GM23338 (cell line): ENCODE results near the gene ECD. TPM values are rescaled to one million over a fixed set of nuclear protein-coding genes. Genes with fewer than 3 reads are reported as not detected.

Experiments
- ATAC-seq: fragments of 200-7000 bp; cut with Tn5 transposase; 3 replicates; pipeline ENCODE4 v1.9.1; 2020
- DNase-seq: peaks from one replicate; pipeline ENCODE4 v3.0.0-alpha.2; 2015; ENCODE audit warnings: low spot score
- H2AFZ ChIP-seq: fragments of 200-600 bp; sonication (generic); 2 replicates; pipeline ENCODE4 v1.8.0; 2016; ENCODE audit warnings: antibody characterized with exemption, mild to moderate bottlenecking, moderate library complexity
- H3F3A ChIP-seq: fragments of 200-600 bp; sonication (generic); replicated peaks from 2 replicates; pipeline ENCODE4 v1.8.0; 2017; ENCODE audit warnings: antibody characterized with exemption, mixed run types, low read depth
- H3K27ac ChIP-seq: fragments of 200-600 bp; sonication (generic); 2 replicates; pipeline ENCODE4 v1.6.1; 2016; ENCODE audit warnings: low read depth
- H3K27me3 ChIP-seq: fragments of 200-600 bp; sonication (generic); 2 replicates; pipeline ENCODE4 v1.8.0; 2016; ENCODE audit warnings: mild to moderate bottlenecking, mixed run types, moderate library complexity; ENCODE audit not compliant: insufficient read depth
- H3K36me3 ChIP-seq: fragments of 200-600 bp; sonication (generic); 2 replicates; pipeline ENCODE4 v1.8.0; 2016; ENCODE audit warnings: mild to moderate bottlenecking; ENCODE audit not compliant: insufficient read depth
- H3K4me1 ChIP-seq: fragments of 200-600 bp; sonication (generic); 2 replicates; pipeline ENCODE4 v1.8.0; 2016; ENCODE audit warnings: mild to moderate bottlenecking, moderate library complexity; ENCODE audit not compliant: insufficient read depth
- H3K4me2 ChIP-seq: fragments of 200-600 bp; sonication (generic); 2 replicates; pipeline ENCODE4 v1.7.1; 2017; ENCODE audit warnings: mixed run types
- H3K4me3 ChIP-seq: fragments of 200-600 bp; sonication (generic); 2 replicates; pipeline ENCODE4 v1.6.1; 2016; ENCODE audit warnings: mixed run types
- H3K79me2 ChIP-seq: fragments of 200-600 bp; sonication (generic); replicated peaks from 2 replicates; pipeline ENCODE4 v1.8.0; 2017; ENCODE audit warnings: mild to moderate bottlenecking; ENCODE audit not compliant: insufficient read depth
- H3K9me2 ChIP-seq: fragments of 200-600 bp; sonication (generic); 2 replicates; pipeline ENCODE4 v1.8.0; 2017; ENCODE audit not compliant: insufficient read depth
- H4K20me1 ChIP-seq: fragments of 200-600 bp; sonication (generic); replicated peaks from 2 replicates; pipeline ENCODE4 v1.8.0; 2017; ENCODE audit warnings: mild to moderate bottlenecking; ENCODE audit not compliant: insufficient read depth
- H3K27ac Mint-ChIP-seq: 2 replicates; pipeline ENCODE4 v1.8.0; 2020; ENCODE audit warnings: inconsistent platforms, mild to moderate bottlenecking, moderate library complexity, mixed read lengths
- H3K27me3 Mint-ChIP-seq: 3 replicates; pipeline ENCODE4 v1.8.0; 2022; ENCODE audit warnings: low read depth, mild to moderate bottlenecking, moderate library complexity, mixed read lengths, inconsistent platforms; ENCODE audit not compliant: insufficient read depth, poor library complexity
- H3K36me3 Mint-ChIP-seq: 3 replicates; pipeline ENCODE4 v1.8.0; 2021; ENCODE audit warnings: low read depth, mild to moderate bottlenecking, inconsistent platforms, moderate library complexity, mixed read lengths
- H3K4me1 Mint-ChIP-seq: 3 replicates; pipeline ENCODE4 v1.8.0; 2020; ENCODE audit warnings: mild to moderate bottlenecking, inconsistent platforms, mixed read lengths
- H3K4me3 Mint-ChIP-seq: 3 replicates; pipeline ENCODE4 v1.8.0; 2021; ENCODE audit warnings: moderate library complexity, mild to moderate bottlenecking, inconsistent platforms, mixed read lengths
- H3K9me3 Mint-ChIP-seq: 3 replicates; pipeline ENCODE4 v1.8.0; 2020; ENCODE audit warnings: moderate library complexity, mild to moderate bottlenecking, inconsistent platforms, mixed read lengths
- CREB1 ChIP-seq: fragments of 250-450 bp; sonication (Bioruptor Pico); IDR thresholded peaks from 2 replicates; pipeline ENCODE4 v1.5.0; 2020; ENCODE audit warnings: low read depth, mild to moderate bottlenecking, moderate library complexity
- EZH2phosphoT487 ChIP-seq: fragments of 200-600 bp; sonication (generic); IDR thresholded peaks from one replicate; pipeline ENCODE4 v1.8.1; 2018; ENCODE audit warnings: antibody characterized with exemption; ENCODE audit not compliant: unreplicated experiment
- JUNB ChIP-seq: IDR thresholded peaks from one replicate; pipeline ENCODE4 v1.6.1; 2016; ENCODE audit warnings: antibody characterized with exemption; ENCODE audit not compliant: unreplicated experiment
- POLR2AphosphoS5 ChIP-seq: IDR thresholded peaks from 2 replicates; pipeline ENCODE4 v1.6.1; 2016; ENCODE audit warnings: antibody characterized with exemption, low read depth
- STAT1 ChIP-seq: IDR thresholded peaks from one replicate; pipeline ENCODE4 v1.6.1; 2016; ENCODE audit warnings: antibody characterized with exemption; ENCODE audit not compliant: unreplicated experiment
- ZNF114 ChIP-seq: fragments of 250-450 bp; sonication (Bioruptor Pico); IDR thresholded peaks from 2 replicates; pipeline ENCODE4 v1.5.0; 2020; ENCODE audit warnings: mild to moderate bottlenecking, moderate library complexity
- ZNF331 ChIP-seq: fragments of 250-450 bp; sonication (Bioruptor Pico); IDR thresholded peaks from 2 replicates; pipeline ENCODE4 v1.5.0; 2020; ENCODE audit warnings: low read depth, mild to moderate bottlenecking, moderate library complexity
- polyA plus RNA-seq: library from polyadenylated mRNA; unstranded; fragments of >200 nt; fragmentation: Nextera tagmentation; extraction: Ambion mirVana; gene quantifications from 2 replicates; pipeline ENCODE4 v1.2.1, GENCODE V29; 2016
- total RNA-seq: library from RNA; depleted of rRNA; stranded (reverse); fragments of >200 nt; shearing (Covaris generic); gene quantifications from 2 replicates; pipeline ENCODE4 v1.2.3, GENCODE V29; 2014
- TF ChIP-seq, protein P1 (sequence below): fragments of 250-450 bp; sonication (Bioruptor Pico); IDR thresholded peaks from 2 replicates; pipeline ENCODE4 v1.5.0; 2020; ENCODE audit warnings: mild to moderate bottlenecking, moderate library complexity
- TF ChIP-seq, protein P2 (sequence below): IDR thresholded peaks from one replicate; pipeline ENCODE4 v1.6.1; 2018; ENCODE audit warnings: antibody characterized with exemption; ENCODE audit not compliant: unreplicated experiment
- TF ChIP-seq, protein P3 (sequence below), 2 experiments: fragments of 200-600 bp in 1 of 2; sonication (generic) in 1 of 2; conservative IDR thresholded peaks; 2 replicates each; pipeline versions ENCODE4 v1.5.1 to v1.6.1; 2016 to 2017; ENCODE audit warnings: antibody characterized with exemption in 2 of 2, low read depth in 2 of 2, mild to moderate bottlenecking in 2 of 2, moderate library complexity in 1 of 2

ECD gene
- total and polyA plus RNA-seq, 2 experiments from 2014 or later: 37.8 to 56.6 TPM

DNA sequence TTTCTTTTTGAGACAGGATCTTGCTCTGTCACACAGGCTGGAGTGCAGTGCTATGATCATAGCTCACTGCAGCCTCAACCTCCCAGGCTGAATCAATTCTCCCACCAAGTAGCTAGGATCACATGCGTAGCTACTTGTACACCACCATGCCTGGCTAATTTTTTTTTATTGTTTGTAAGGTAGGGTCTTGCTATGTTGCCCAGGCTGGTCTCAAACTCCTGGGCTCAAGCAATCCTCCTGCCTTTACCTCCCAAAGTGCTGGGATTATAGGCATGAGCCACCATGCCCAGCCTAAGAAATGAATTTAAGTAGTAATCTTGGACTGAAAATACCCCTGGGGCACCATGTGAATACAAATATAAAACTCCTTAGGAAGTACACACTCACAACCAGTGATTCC is 51.8 kb downstream of the ECD start (continued):
- TF ChIP-seq, protein P1, sequence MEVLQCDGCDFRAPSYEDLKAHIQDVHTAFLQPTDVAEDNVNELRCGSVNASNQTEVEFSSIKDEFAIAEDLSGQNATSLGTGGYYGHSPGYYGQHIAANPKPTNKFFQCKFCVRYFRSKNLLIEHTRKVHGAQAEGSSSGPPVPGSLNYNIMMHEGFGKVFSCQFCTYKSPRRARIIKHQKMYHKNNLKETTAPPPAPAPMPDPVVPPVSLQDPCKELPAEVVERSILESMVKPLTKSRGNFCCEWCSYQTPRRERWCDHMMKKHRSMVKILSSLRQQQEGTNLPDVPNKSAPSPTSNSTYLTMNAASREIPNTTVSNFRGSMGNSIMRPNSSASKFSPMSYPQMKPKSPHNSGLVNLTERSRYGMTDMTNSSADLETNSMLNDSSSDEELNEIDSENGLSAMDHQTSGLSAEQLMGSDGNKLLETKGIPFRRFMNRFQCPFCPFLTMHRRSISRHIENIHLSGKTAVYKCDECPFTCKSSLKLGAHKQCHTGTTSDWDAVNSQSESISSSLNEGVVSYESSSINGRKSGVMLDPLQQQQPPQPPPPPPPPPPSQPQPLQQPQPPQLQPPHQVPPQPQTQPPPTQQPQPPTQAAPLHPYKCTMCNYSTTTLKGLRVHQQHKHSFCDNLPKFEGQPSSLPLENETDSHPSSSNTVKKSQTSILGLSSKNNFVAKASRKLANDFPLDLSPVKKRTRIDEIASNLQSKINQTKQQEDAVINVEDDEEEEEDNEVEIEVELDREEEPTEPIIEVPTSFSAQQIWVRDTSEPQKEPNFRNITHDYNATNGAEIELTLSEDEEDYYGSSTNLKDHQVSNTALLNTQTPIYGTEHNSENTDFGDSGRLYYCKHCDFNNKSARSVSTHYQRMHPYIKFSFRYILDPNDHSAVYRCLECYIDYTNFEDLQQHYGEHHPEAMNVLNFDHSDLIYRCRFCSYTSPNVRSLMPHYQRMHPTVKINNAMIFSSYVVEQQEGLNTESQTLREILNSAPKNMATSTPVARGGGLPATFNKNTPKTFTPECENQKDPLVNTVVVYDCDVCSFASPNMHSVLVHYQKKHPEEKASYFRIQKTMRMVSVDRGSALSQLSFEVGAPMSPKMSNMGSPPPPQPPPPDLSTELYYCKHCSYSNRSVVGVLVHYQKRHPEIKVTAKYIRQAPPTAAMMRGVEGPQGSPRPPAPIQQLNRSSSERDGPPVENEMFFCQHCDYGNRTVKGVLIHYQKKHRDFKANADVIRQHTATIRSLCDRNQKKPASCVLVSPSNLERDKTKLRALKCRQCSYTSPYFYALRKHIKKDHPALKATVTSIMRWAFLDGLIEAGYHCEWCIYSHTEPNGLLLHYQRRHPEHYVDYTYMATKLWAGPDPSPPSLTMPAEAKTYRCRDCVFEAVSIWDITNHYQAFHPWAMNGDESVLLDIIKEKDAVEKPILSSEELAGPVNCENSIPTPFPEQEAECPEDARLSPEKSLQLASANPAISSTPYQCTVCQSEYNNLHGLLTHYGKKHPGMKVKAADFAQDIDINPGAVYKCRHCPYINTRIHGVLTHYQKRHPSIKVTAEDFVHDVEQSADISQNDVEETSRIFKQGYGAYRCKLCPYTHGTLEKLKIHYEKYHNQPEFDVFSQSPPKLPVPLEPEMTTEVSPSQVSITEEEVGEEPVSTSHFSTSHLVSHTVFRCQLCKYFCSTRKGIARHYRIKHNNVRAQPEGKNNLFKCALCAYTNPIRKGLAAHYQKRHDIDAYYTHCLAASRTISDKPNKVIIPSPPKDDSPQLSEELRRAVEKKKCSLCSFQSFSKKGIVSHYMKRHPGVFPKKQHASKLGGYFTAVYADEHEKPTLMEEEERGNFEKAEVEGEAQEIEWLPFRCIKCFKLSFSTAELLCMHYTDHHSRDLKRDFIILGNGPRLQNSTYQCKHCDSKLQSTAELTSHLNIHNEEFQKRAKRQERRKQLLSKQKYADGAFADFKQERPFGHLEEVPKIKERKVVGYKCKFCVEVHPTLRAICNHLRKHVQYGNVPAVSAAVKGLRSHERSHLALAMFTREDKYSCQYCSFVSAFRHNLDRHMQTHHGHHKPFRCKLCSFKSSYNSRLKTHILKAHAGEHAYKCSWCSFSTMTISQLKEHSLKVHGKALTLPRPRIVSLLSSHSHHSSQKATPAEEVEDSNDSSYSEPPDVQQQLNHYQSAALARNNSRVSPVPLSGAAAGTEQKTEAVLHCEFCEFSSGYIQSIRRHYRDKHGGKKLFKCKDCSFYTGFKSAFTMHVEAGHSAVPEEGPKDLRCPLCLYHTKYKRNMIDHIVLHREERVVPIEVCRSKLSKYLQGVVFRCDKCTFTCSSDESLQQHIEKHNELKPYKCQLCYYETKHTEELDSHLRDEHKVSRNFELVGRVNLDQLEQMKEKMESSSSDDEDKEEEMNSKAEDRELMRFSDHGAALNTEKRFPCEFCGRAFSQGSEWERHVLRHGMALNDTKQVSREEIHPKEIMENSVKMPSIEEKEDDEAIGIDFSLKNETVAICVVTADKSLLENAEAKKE (CRISPR knock-in tag): no peak
- TF ChIP-seq, protein P2, sequence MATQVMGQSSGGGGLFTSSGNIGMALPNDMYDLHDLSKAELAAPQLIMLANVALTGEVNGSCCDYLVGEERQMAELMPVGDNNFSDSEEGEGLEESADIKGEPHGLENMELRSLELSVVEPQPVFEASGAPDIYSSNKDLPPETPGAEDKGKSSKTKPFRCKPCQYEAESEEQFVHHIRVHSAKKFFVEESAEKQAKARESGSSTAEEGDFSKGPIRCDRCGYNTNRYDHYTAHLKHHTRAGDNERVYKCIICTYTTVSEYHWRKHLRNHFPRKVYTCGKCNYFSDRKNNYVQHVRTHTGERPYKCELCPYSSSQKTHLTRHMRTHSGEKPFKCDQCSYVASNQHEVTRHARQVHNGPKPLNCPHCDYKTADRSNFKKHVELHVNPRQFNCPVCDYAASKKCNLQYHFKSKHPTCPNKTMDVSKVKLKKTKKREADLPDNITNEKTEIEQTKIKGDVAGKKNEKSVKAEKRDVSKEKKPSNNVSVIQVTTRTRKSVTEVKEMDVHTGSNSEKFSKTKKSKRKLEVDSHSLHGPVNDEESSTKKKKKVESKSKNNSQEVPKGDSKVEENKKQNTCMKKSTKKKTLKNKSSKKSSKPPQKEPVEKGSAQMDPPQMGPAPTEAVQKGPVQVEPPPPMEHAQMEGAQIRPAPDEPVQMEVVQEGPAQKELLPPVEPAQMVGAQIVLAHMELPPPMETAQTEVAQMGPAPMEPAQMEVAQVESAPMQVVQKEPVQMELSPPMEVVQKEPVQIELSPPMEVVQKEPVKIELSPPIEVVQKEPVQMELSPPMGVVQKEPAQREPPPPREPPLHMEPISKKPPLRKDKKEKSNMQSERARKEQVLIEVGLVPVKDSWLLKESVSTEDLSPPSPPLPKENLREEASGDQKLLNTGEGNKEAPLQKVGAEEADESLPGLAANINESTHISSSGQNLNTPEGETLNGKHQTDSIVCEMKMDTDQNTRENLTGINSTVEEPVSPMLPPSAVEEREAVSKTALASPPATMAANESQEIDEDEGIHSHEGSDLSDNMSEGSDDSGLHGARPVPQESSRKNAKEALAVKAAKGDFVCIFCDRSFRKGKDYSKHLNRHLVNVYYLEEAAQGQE: no peak
- TF ChIP-seq JUNB: no peak
- TF ChIP-seq POLR2AphosphoS5: no peak

DNA sequence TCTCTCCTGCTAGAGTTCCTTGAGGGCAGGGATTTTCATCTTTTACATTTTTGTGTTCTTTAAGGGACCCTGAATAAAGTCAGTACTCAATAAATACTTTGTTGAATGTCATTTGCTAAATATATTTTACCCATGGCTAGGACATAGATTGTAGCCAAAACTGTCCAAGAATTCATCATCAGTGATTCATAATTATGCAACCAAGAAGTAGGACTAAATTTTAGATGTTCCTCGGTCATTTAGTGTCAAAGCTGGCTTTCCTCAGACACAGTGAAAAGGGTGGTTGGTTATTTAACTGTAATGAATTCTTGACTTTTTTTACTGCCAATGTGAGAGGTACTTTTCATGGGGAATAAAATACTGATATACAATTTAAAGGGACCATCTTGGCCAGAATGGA is 54.3 kb downstream of the ECD start:
- peaks cover 12% of the 10 kb centered on the region for H3K36me3 Mint-ChIP-seq
- DNase-seq (no peak), ATAC-seq (no peak)
- H4K20me1 ChIP-seq: no peaks in the 10 kb centered on the region
- H3K27me3 ChIP-seq: no peaks in the 10 kb centered on the region
- H3F3A ChIP-seq: no peaks in the 10 kb centered on the region
- H3K79me2 ChIP-seq: no peaks in the 10 kb centered on the region
- H3K36me3 ChIP-seq: no peaks in the 10 kb centered on the region
- H3K27me3 Mint-ChIP-seq: peaks cover 4% of the 10 kb centered on the region
- H3K4me3 ChIP-seq: no peak overlapping the region
- H3K4me1 ChIP-seq: peaks cover 3% of the 10 kb centered on the region; the same call in 1 of the 2 replicates
- H3K9me2 ChIP-seq: no peaks in the 10 kb centered on the region
- H3K4me2 ChIP-seq: no peak overlapping the region
- H3K27ac Mint-ChIP-seq: no peak overlapping the region
- H2AFZ ChIP-seq: no peak overlapping the region
- no peak overlapping the region for H3K4me3 Mint-ChIP-seq
- H3K4me1 Mint-ChIP-seq: peaks cover 7% of the 10 kb centered on the region; the same call in 2 of the 3 replicates
- H3K9me3 Mint-ChIP-seq: peaks cover 12% of the 10 kb centered on the region
- H3K27ac ChIP-seq: no peak overlapping the region
- no peak for TF ChIP-seq EZH2phosphoT487
- no peak for TF ChIP-seq STAT1
- no peak for TF ChIP-seq CREB1
- no peak for TF ChIP-seq ZNF114
- TF ChIP-seq POLR2AphosphoS5: no peak
- TF ChIP-seq, protein P3, sequence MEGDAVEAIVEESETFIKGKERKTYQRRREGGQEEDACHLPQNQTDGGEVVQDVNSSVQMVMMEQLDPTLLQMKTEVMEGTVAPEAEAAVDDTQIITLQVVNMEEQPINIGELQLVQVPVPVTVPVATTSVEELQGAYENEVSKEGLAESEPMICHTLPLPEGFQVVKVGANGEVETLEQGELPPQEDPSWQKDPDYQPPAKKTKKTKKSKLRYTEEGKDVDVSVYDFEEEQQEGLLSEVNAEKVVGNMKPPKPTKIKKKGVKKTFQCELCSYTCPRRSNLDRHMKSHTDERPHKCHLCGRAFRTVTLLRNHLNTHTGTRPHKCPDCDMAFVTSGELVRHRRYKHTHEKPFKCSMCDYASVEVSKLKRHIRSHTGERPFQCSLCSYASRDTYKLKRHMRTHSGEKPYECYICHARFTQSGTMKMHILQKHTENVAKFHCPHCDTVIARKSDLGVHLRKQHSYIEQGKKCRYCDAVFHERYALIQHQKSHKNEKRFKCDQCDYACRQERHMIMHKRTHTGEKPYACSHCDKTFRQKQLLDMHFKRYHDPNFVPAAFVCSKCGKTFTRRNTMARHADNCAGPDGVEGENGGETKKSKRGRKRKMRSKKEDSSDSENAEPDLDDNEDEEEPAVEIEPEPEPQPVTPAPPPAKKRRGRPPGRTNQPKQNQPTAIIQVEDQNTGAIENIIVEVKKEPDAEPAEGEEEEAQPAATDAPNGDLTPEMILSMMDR (conservative IDR thresholded peaks at IDR 0.05; ENCODE audit: low read depth in 2 of 2): no peak
- no peak for TF ChIP-seq ZNF331
